Transverse colon (tissue), 4 donors: ENCODE results near the gene TACC2.

Experiments
- CTCF ChIP-seq, 5 experiments: fragments of 200-600 bp in 3 of 5; fragments of 450-650 bp in 2 of 5; sonication (generic) in 3 of 5; IDR thresholded peaks; 1 replicate in 2 of 5; 2 replicates in 3 of 5; pipeline ENCODE4 v1.5.1; 2016 to 2017; ENCODE audit warnings: antibody characterized with exemption in 5 of 5, inconsistent platforms in 3 of 5, mild to moderate bottlenecking in 2 of 5, moderate library complexity in 1 of 5
- POLR2A ChIP-seq: fragments of 450-650 bp; IDR thresholded peaks from one replicate; pipeline ENCODE4 v1.6.1; 2016; ENCODE audit warnings: antibody characterized with exemption, mild to moderate bottlenecking, moderate library complexity
- POLR2AphosphoS5 ChIP-seq, 3 donors: sonication (generic); formaldehyde crosslinking; IDR thresholded peaks; one replicate each; pipeline ENCODE4 v1.6.1; 2016; ENCODE audit warnings: antibody characterized with exemption in 3 of 3

- TF ChIP-seq CTCF (IDR thresholded peaks at IDR 0.05) (no peak), POLR2AphosphoS5 (IDR thresholded peaks at IDR 0.05) (no peak), POLR2A (no peak)
Measured at GRCh38 chr10:122168598-122169394, 179.8 kb downstream of the TACC2 start.
